Neural crest cell (in vitro differentiated cells): ENCODE measurements around the gene GLTP. TPM values are rescaled to one million over a fixed set of nuclear protein-coding genes. Genes with fewer than 3 reads are reported as not detected.

ENCODE experiments used
- DNase-seq: peaks from one replicate; pipeline ENCODE4 v3.0.0; 2021; ENCODE audit warnings: low read depth, mixed read lengths, low spot score
- H3K27ac Mint-ChIP-seq: one replicate; pipeline ENCODE4 v1.8.0; 2021; ENCODE audit warnings: mild to moderate bottlenecking, mixed read lengths; ENCODE audit not compliant: unreplicated experiment
- H3K27me3 Mint-ChIP-seq: 2 replicates; pipeline ENCODE4 v1.8.0; 2021; ENCODE audit warnings: low read depth, mild to moderate bottlenecking, mixed read lengths
- H3K36me3 Mint-ChIP-seq: 2 replicates; pipeline ENCODE4 v1.8.0; 2021; ENCODE audit warnings: low read depth, mild to moderate bottlenecking, mixed read lengths
- H3K4me1 Mint-ChIP-seq: 2 replicates; pipeline ENCODE4 v1.8.0; 2021; ENCODE audit warnings: mixed read lengths
- H3K4me3 Mint-ChIP-seq: one replicate; pipeline ENCODE4 v1.8.0; 2021; ENCODE audit warnings: mild to moderate bottlenecking, mixed read lengths
- H3K9me3 Mint-ChIP-seq: 2 replicates; pipeline ENCODE4 v1.8.0; 2021; ENCODE audit warnings: mixed read lengths
- CTCF ChIP-seq: fragments of 200-600 bp; sonication (generic); conservative IDR thresholded peaks from 2 replicates; pipeline ENCODE4 v1.5.0; 2021; ENCODE audit warnings: antibody characterized with exemption, mild to moderate bottlenecking
- total RNA-seq: library from RNA; stranded (reverse); gene quantifications from 2 replicates; pipeline ENCODE4 v1.2.1, GENCODE V29; 2021

Gene GLTP
- total RNA-seq, 1 donor from 2014 or later, result 34.0 TPM

GRCh38 chr12:109875572-109876131 is 4.7 kb downstream of the GLTP start:
- peak overlapping the region; percentile 21 for H3K4me3 Mint-ChIP-seq
- H3K27me3 Mint-ChIP-seq, result peaks cover 5% of the 10 kb centered on the region
- DNase-seq, result no peak
- no peaks in the 10 kb centered on the region for H3K36me3 Mint-ChIP-seq
- peaks cover 60% of the 10 kb centered on the region for H3K4me1 Mint-ChIP-seq
- no peak overlapping the region for H3K27ac Mint-ChIP-seq
- TF ChIP-seq CTCF, result no peak
- H3K9me3 Mint-ChIP-seq, result no peaks in the 10 kb centered on the region

- H3K9me3 Mint-ChIP-seq, result no peaks in the 10 kb centered on the region
- peaks cover 49% of the 10 kb centered on the region for H3K4me1 Mint-ChIP-seq
- no peaks in the 10 kb centered on the region for H3K27me3 Mint-ChIP-seq
- no peak overlapping the region for H3K4me3 Mint-ChIP-seq
- DNase-seq, result no peak
- H3K36me3 Mint-ChIP-seq, result no peaks in the 10 kb centered on the region
- no peak for TF ChIP-seq CTCF
- H3K27ac Mint-ChIP-seq, result no peak overlapping the region
Measured at GRCh38 chr12:109873653-109874052, 6.7 kb downstream of the GLTP start.

- Mint-ChIP-seq H3K9me3 (no peaks in the 10 kb centered on the region), H3K4me3 (no peak overlapping the region), H3K27ac (no peak overlapping the region), H3K4me1 (peaks cover 36% of the 10 kb centered on the region), H3K36me3 (no peaks in the 10 kb centered on the region), H3K27me3 (no peaks in the 10 kb centered on the region)
- DNase-seq, result no peak
- TF ChIP-seq CTCF, result no peak
Measured at GRCh38 chr12:109871668-109872314, 8.6 kb downstream of the GLTP start.

- Mint-ChIP-seq H3K27ac (peak overlapping the region; percentile 1), H3K4me3 (no peak overlapping the region), H3K36me3 (no peaks in the 10 kb centered on the region), H3K9me3 (no peaks in the 10 kb centered on the region), H3K27me3 (no peaks in the 10 kb centered on the region), H3K4me1 (peaks cover 42% of the 10 kb centered on the region)
- TF ChIP-seq CTCF, result no peak
- no peak for DNase-seq
Measured at GRCh38 chr12:109870648-109871047, 9.7 kb downstream of the GLTP start.

GRCh38 chr12:109868182-109869051 is 11.9 kb downstream of the GLTP start:
- Mint-ChIP-seq H3K36me3 (no peaks in the 10 kb centered on the region), H3K27ac (no peak overlapping the region), H3K9me3 (no peaks in the 10 kb centered on the region), H3K4me1 (peaks cover 54% of the 10 kb centered on the region), H3K4me3 (no peak overlapping the region), H3K27me3 (no peaks in the 10 kb centered on the region)
- no peak for DNase-seq
- no peak for TF ChIP-seq CTCF
